Aorta (tissue), 5 donors: ENCODE data around the gene NYAP1. TPM values are rescaled to one million over a fixed set of nuclear protein-coding genes. Genes with fewer than 3 reads are reported as not detected.

ENCODE experiments used
- ATAC-seq: fragments of 200-7000 bp; cut with Tn5 transposase; one replicate; pipeline ENCODE4 v1.9.1; 2022; ENCODE audit warnings: moderate library complexity; ENCODE audit not compliant: low FRiP score
- DNase-seq, 2 donors: peaks; one replicate each; pipeline ENCODE4 v3.0.0-alpha.2; 2020
- H3K27ac ChIP-seq, 2 donors: one replicate each; pipeline ENCODE4 v1.5.1; 2013; ENCODE audit warnings: low read length in 2 of 2, mild to moderate bottlenecking in 2 of 2, moderate library complexity in 2 of 2, control low read depth in 1 of 2, inconsistent platforms in 1 of 2, low read depth in 1 of 2
- H3K27me3 ChIP-seq, 2 donors: one replicate each; pipeline ENCODE4 v1.6.1; 2013; ENCODE audit warnings: control low read depth in 1 of 2, low read length in 1 of 2, mild to moderate bottlenecking in 1 of 2, moderate library complexity in 1 of 2; ENCODE audit not compliant: insufficient read depth in 2 of 2, control insufficient read depth in 1 of 2
- H3K36me3 ChIP-seq, 2 donors: one replicate each; pipeline ENCODE4 v1.6.1; 2013; ENCODE audit warnings: control low read depth in 1 of 2, low read length in 1 of 2, mild to moderate bottlenecking in 1 of 2; ENCODE audit not compliant: insufficient read depth in 2 of 2, control insufficient read depth in 1 of 2
- H3K4me1 ChIP-seq, 2 donors: one replicate each; pipeline ENCODE4 v1.6.1; 2013; ENCODE audit warnings: low read length in 2 of 2, control low read depth in 1 of 2, mild to moderate bottlenecking in 1 of 2, moderate library complexity in 1 of 2; ENCODE audit not compliant: insufficient read depth in 2 of 2, control insufficient read depth in 1 of 2
- H3K4me3 ChIP-seq, 2 donors: one replicate each; pipeline ENCODE4 v1.5.1; 2013; ENCODE audit warnings: low read length in 2 of 2, control low read depth in 1 of 2, mild to moderate bottlenecking in 1 of 2
- H3K9me3 ChIP-seq: one replicate; pipeline ENCODE4 v1.6.1; 2013; ENCODE audit warnings: mild to moderate bottlenecking, low read length; ENCODE audit not compliant: control insufficient read depth
- WGBS, 2 donors: extraction: QIAGEN DNeasy Blood & Tissue Kit; methylation state at CpG; one replicate each; pipeline ENCODE4 v1.1.7; 2013; 5-methylcytosine and 5-hydroxymethylcytosine counted together
- intact Hi-C, 2 donors: fragments of 100-400 bp; cut with DNase I; formaldehyde crosslinking; loops; one replicate each; pipeline versions ENCODE4 v1.14.2 to v1.15.0; 2022
- polyA plus RNA-seq, 2 donors: library from polyadenylated mRNA; stranded (reverse); fragments of 200-250 nt; gene quantifications; one replicate each; pipeline ENCODE4 v1.2.3, GENCODE V29; 2013
- total RNA-seq, 2 donors: library from RNA; stranded (reverse); fragmentation: NEBNext Ultra II Directional; extraction: Animal tissue kit (Norgen Biotek cat#: 25700); gene quantifications; one replicate each; pipeline ENCODE4 v1.2.1, GENCODE V29; 2021
- donor health status: healthy with polysubstance abuse.
- donor health status: Bipolar disorder and iron deficiency.
- donor health status: DM: no; HTN: no; CAD: no.
- donor health status: DM: no; HTN: no; CAD: no.
- donor health status: DM: yes; HTN: yes; CAD: no.

Gene NYAP1
- total and polyA plus RNA-seq, 4 donors = 0.18 to 1.3 (median 0.50) TPM

DNA sequence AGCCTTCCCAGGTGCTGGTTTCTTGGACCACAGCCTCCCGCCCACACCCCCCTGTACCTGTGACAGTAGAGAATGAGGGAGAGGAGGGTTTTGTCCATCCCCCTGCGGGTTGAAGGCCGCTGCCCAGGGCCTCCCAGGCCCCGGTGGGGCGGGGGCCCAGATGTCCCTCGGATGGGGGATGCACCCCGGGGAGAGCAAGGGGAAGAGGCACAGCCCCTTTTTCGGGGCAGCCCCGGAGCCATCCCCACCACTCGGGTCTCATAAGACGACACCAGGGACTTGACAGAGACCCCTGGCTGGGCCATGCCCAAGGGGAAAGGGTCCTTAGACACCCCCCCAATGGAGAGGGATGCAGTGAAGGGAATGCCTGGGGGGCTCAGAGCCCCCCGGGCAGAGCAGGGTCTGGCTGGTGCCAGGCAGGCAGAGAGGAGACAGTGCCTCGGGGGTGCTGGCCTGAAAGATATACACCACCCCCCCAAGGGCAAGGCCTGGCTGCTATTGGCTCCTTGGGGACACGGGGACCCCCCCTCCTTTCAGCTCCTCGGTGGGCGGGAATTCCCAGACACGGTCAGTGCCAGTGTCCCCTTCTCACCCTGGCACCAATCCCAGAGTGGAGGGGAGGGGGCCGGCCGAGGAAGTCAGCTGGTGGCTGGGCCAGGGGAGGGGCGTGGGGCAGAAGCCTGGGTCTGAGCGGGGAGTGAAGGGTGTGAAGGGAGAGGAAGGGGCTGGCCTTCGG lies 15.9 kb upstream of the NYAP1 start:
- intact Hi-C loops = loop anchor here (2.0 to 10.0 kb wide), 3 partner anchors 91 to 257 kb away; partner anchors contain the start of genes GIGYF1 (in 2 of the 2) and EPO (in 1 of the 2)
- ATAC-seq (no peak), DNase-seq (no peak)
- Histone ChIP-seq H3K4me1 (no peaks in the 10 kb centered on the region), H3K36me3 (no peaks in the 10 kb centered on the region), H3K27me3 (no peaks in the 10 kb centered on the region), H3K4me3 (no peak overlapping the region), H3K9me3 (no peaks in the 10 kb centered on the region), H3K27ac (no peak overlapping the region)
- 46 to 51% methylated on average over 21 to 22 of the region's 22 CpGs for WGBS, 2 donors

- WGBS, 2 donors = 30 to 37% methylated on average over 12 to 13 of the region's 13 CpGs
- DNase-seq (peak; percentile 91 to 97), ATAC-seq (peak; percentile 91)
- no peak overlapping the region for H3K27ac ChIP-seq
- H3K4me3 ChIP-seq = no peak overlapping the region
- no peaks in the 10 kb centered on the region for H3K27me3 ChIP-seq
- no peaks in the 10 kb centered on the region for H3K4me1 ChIP-seq
- no peaks in the 10 kb centered on the region for H3K36me3 ChIP-seq
- intact Hi-C loops = loop anchor here (1.0 to 10.0 kb wide), 5 partner anchors 14 to 385 kb away; partner anchors contain the start of genes GIGYF1 (in 2 of the 2), EPO (in 1 of the 2), NYAP1 (in 1 of the 2) and SLC12A9 (in 1 of the 2)
- H3K9me3 ChIP-seq = no peaks in the 10 kb centered on the region
Measured at GRCh38 chr7:100469227-100470044, 14.3 kb upstream of the NYAP1 start.

DNA sequence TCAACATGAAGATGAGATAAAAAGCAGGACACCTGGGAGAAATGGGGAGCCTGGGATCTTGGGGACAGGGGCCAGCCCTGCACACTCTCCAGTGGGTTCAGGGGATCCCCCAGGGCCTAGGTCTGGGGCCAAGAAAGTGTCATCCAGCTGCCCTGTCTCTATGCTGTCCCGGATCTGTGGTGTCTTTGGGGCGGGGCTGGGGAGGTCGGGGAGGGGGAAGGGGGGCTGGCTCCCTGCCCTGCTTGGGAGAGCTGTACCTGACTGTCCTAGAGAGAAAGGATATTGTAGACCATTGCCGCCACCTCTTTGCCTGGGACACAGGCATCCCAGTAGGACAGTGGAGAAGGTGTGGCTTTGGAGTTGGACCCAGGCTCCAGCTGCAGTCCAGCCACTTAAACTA lies 12.7 kb upstream of the NYAP1 start:
- Histone ChIP-seq H3K27me3 (no peaks in the 10 kb centered on the region), H3K4me3 (no peak overlapping the region), H3K9me3 (no peaks in the 10 kb centered on the region), H3K36me3 (no peaks in the 10 kb centered on the region), H3K4me1 (no peaks in the 10 kb centered on the region), H3K27ac (no peak overlapping the region)
- ATAC-seq (no peak), DNase-seq (no peak)
- intact Hi-C loops = loop anchor here in 1 of 2 donors (10.0 kb wide), 1 partner anchor 384 kb away; the partner anchor contains the start of gene SLC12A9
- 56 to 59% methylated on average over 4 of the region's 4 CpGs for WGBS, 2 donors

DNA sequence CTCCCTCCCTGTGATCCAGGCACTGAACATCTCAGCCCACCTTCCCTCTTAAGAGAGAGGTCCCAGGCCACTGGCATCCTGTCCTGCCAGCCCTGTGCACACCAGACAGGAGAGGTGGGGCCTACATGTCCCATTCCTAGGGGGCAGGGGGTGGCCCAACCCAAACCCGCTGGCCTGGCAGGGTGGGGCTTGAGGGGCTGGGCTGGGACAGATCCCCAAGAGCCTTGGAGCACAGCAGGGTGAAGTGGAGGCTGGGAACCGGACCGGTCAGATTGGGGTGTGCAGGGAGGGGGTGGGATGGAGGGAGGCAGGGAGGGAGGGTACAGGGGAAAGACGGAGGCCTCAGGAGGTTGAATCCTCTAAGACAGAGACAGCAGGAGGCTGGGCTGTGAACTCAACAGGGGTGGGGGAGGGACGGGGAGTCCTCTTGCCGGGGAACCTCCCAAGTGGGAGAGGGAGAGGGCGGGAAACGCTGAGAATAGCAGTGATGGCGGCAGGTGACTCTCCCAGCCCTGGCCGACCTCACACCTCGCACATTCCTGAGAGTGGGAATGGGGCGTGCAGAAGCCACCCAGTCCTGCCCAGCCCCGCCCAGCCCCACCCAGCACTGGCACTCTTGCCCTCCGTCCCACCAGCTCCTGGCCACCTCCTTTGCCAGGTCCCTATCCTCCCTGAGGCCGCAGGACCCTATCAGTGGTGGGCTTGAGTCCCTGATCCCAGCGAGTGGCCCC lies 11.4 kb upstream of the NYAP1 start:
- no peak for ATAC-seq
- no peaks in the 10 kb centered on the region for H3K9me3 ChIP-seq
- H3K27me3 ChIP-seq = no peaks in the 10 kb centered on the region
- no peak overlapping the region for H3K4me3 ChIP-seq
- intact Hi-C loops = loop anchor here in 1 of 2 donors (10.0 kb wide), 1 partner anchor 383 kb away; the partner anchor contains the start of gene SLC12A9
- no peaks in the 10 kb centered on the region for H3K4me1 ChIP-seq
- H3K27ac ChIP-seq = no peak overlapping the region
- WGBS, 2 donors = 67 to 75% methylated on average over 16 of the region's 16 CpGs
- H3K36me3 ChIP-seq = no peaks in the 10 kb centered on the region
- DNase-seq = no peak

DNA sequence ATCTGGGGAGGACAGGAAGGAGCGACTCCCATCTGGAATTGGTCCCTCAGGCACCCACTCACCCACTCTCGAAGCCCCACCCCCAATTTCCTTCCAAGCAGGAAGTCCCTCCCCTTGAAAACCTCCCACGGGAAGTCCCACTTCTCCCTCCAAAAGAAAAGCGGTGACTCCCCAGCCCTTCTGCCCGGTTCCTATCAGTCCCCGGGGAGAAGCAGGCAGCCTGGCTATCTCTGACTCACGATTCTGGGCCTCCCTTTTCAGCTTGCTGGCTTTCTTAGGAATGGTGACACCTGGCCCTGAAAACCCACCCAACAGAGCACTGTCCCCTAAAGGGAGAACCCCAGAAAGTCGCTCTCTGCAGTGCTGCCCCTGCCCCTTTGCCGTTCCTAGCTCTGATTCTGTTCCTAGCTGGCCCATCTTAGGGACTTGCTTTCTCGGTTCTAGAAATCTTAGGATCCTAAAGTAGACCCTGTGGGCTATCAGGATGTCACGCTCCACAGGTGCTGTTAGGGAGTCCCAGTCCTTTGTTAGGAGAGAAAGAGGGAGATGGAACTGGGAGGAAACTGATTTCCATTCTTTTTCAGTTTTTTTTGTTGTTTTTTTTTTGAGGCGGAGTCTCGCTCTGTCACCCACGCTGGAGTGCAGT lies 10.8 kb upstream of the NYAP1 start:
- H3K27me3 ChIP-seq = no peaks in the 10 kb centered on the region
- H3K4me3 ChIP-seq = no peak overlapping the region
- no peaks in the 10 kb centered on the region for H3K9me3 ChIP-seq
- intact Hi-C loops = loop anchor here in 1 of 2 donors (10.0 kb wide), 1 partner anchor 382 kb away; the partner anchor contains the start of gene SLC12A9
- H3K27ac ChIP-seq = peak overlapping the region in 1 of 2 donors; percentile 33
- DNase-seq (peak; percentile 63 to 79), ATAC-seq (no peak)
- no peaks in the 10 kb centered on the region for H3K4me1 ChIP-seq
- no peaks in the 10 kb centered on the region for H3K36me3 ChIP-seq
- WGBS, 2 donors = 44 to 46% methylated on average over 14 of the region's 14 CpGs

DNA sequence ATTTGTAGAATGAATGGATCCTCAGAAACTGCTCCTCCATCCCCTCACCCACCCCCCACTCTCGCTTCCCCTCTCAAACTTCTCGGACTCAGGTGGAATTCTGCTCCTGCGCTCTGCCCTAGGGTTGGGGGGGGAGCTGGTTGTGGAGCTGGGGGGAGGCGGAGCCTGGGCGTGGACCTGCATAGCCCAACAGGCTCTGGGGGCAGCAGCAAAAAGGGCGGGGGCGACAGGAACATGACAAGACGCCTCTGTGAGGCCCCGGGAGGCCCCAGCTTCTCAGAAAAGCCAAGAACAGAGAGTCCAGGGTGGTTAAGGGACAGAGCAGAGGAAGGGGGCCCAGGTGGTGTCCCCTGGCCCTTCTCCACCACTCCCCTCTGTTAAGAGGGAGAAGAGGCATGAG lies 8.2 kb upstream of the NYAP1 start:
- Histone ChIP-seq H3K27me3 (no peaks in the 10 kb centered on the region), H3K9me3 (no peaks in the 10 kb centered on the region), H3K4me3 (no peak overlapping the region), H3K4me1 (no peaks in the 10 kb centered on the region), H3K36me3 (no peaks in the 10 kb centered on the region), H3K27ac (no peak overlapping the region)
- intact Hi-C loops = loop anchor here in 1 of 2 donors (10.0 kb wide), 1 partner anchor 379 kb away; the partner anchor contains the start of gene SLC12A9
- DNase-seq = peak in 1 of 2 donors; percentile 74
- ATAC-seq = no peak
- 54 to 60% methylated on average over 9 of the region's 9 CpGs for whole genome bisulfite sequencing, 2 donors

GRCh38 chr7:100476101-100476780 lies 7.5 kb upstream of the NYAP1 start:
- WGBS, 2 donors = 11 to 12% methylated on average over 6 of the region's 6 CpGs
- no peaks in the 10 kb centered on the region for H3K9me3 ChIP-seq
- no peak overlapping the region for H3K4me3 ChIP-seq
- ATAC-seq (no peak), DNase-seq (no peak)
- no peak overlapping the region for H3K27ac ChIP-seq
- intact Hi-C loops = loop anchor here in 1 of 2 donors (10.0 kb wide), 1 partner anchor 379 kb away; the partner anchor contains the start of gene SLC12A9
- no peaks in the 10 kb centered on the region for H3K4me1 ChIP-seq
- H3K36me3 ChIP-seq = no peaks in the 10 kb centered on the region
- no peaks in the 10 kb centered on the region for H3K27me3 ChIP-seq
